Caco-2 (cell line): ENCODE measurements around the gene ATXN1. TPM values are rescaled to one million over a fixed set of nuclear protein-coding genes. Genes with fewer than 3 reads are reported as not detected.
"Not testable (repeated sequence)": the region's sequence is repeated elsewhere in the genome, so short reads cannot be mapped to it uniquely, and the experiment has no call there.

Experiments
- BruUV-seq: library from RNA; stranded (reverse); fragments of 400-500 nt; replicated peaks from 2 replicates; lab custom pipeline; 2021; lab: Mats Ljungman, UMichigan
- CTCF ChIA-PET: fragments of 300-600 bp; sonication (Branson Sonifier 250); formaldehyde crosslinking; loops from one replicate; lab custom pipeline; 2022; ENCODE audit warnings: antibody characterized with exemption; lab: Charles Lee
- POLR2A ChIA-PET: fragments of 300-600 bp; sonication (Branson Sonifier 250); formaldehyde crosslinking; loops from one replicate; lab custom pipeline; 2022; ENCODE audit warnings: antibody characterized with exemption; lab: Charles Lee
- DNase-seq, 2 experiments: peaks; one replicate each; pipeline versions ENCODE4 v3.0.0 to v3.0.0-alpha.2; 2020 to 2022
- H3K27me3 ChIP-seq: replicated peaks from 2 replicates; pipeline ENCODE4 v1.6.0; 2011; ENCODE audit warnings: low read length; ENCODE audit not compliant: control insufficient read depth, insufficient read depth
- H3K36me3 ChIP-seq: 2 replicates; pipeline ENCODE4 v1.5.1; 2011; ENCODE audit warnings: low read length; ENCODE audit not compliant: control insufficient read depth, insufficient read depth
- H3K4me1 ChIP-seq: fragments of 250-450 bp; sonication (Bioruptor Pico); 2 replicates; pipeline ENCODE4 v1.5.1; 2020; ENCODE audit warnings: mild to moderate bottlenecking
- H3K4me3 ChIP-seq: 2 replicates; pipeline ENCODE4 v1.5.1; 2011; ENCODE audit warnings: low read depth, mild to moderate bottlenecking, control low read depth, low read length
- H3K9me3 ChIP-seq: fragments of 250-450 bp; sonication (Bioruptor Pico); 2 replicates; pipeline ENCODE4 v1.5.1; 2020; ENCODE audit warnings: mild to moderate bottlenecking, moderate library complexity
- H3K27ac Mint-ChIP-seq: one replicate; pipeline ENCODE4 v1.8.0; 2022; ENCODE audit warnings: mixed read lengths; ENCODE audit not compliant: unreplicated experiment
- H3K27me3 Mint-ChIP-seq: one replicate; pipeline ENCODE4 v1.8.0; 2022; ENCODE audit warnings: mixed read lengths; ENCODE audit not compliant: insufficient read depth, unreplicated experiment
- H3K36me3 Mint-ChIP-seq: one replicate; pipeline ENCODE4 v1.8.0; 2022; ENCODE audit warnings: mild to moderate bottlenecking, mixed read lengths; ENCODE audit not compliant: insufficient read depth, unreplicated experiment
- H3K4me1 Mint-ChIP-seq: one replicate; pipeline ENCODE4 v1.8.0; 2022; ENCODE audit warnings: low read depth, mixed read lengths; ENCODE audit not compliant: unreplicated experiment
- H3K4me3 Mint-ChIP-seq: one replicate; pipeline ENCODE4 v1.8.0; 2022; ENCODE audit warnings: mild to moderate bottlenecking, moderate library complexity, mixed read lengths; ENCODE audit not compliant: unreplicated experiment
- H3K9me3 Mint-ChIP-seq: one replicate; pipeline ENCODE4 v1.8.0; 2022; ENCODE audit warnings: mixed read lengths; ENCODE audit not compliant: unreplicated experiment
- intact Hi-C: fragments of 100-400 bp; cut with micrococcal nuclease; formaldehyde crosslinking; loops from one replicate; pipeline ENCODE4 v1.10.0; 2022; ENCODE audit not compliant: unreplicated experiment
- total RNA-seq: library from RNA; stranded (reverse); gene quantifications from 2 replicates; pipeline ENCODE4 v1.2.3, GENCODE V29; 2022
- TF ChIP-seq, protein P1 (sequence below), 2 experiments: fragments of 200-600 bp in 1 of 2; IDR thresholded peaks; 1 replicate in 1 of 2; 2 replicates in 1 of 2; pipeline versions ENCODE4 v1.5.1 to v1.8.0; 2011 to 2022; ENCODE audit warnings: antibody characterized with exemption in 1 of 2, control low read depth in 1 of 2, inconsistent platforms in 1 of 2, low read depth in 1 of 2, low read length in 1 of 2, mild to moderate bottlenecking in 1 of 2, moderate library complexity in 1 of 2; ENCODE audit not compliant: insufficient read depth in 1 of 2, severe bottlenecking in 1 of 2, unreplicated experiment in 1 of 2

ATXN1 gene
- total RNA-seq, 1 experiment from 2014 or later, result 14.2 TPM

DNA sequence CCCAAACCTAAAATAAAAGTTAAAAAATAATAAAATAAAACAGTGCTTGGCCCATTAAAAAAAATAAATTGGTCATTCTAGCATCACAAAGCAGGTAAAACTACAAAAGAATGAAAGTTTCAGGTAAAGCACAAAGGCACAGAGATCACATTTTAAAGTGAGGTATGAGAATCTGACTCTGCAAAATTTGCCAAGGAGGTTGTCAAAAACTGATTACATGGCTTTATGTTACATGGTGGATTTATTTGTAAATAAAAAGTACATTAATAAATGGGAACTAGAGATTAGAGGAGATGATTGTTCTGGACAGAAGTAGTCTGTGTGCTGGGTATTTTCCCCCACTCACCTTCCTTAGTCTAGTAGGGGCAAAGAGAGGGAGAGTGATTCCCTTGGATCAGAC lies 24.2 kb upstream of the ATXN1 start:
- intact Hi-C loops, result no loop called here
- no peaks in the 10 kb centered on the region for H3K4me1 ChIP-seq
- ChIA-PET POLR2A (no interaction called here), CTCF (no interaction called here)
- no peak overlapping the region for H3K4me3 Mint-ChIP-seq
- H3K9me3 Mint-ChIP-seq, result no peaks in the 10 kb centered on the region
- no peaks in the 10 kb centered on the region for H3K27me3 ChIP-seq
- no peaks in the 10 kb centered on the region for H3K9me3 ChIP-seq
- H3K27ac Mint-ChIP-seq, result no peak overlapping the region
- H3K36me3 Mint-ChIP-seq, result no peaks in the 10 kb centered on the region
- DNase-seq, result no peak
- no TSS peak for BruUV-seq
- no peak overlapping the region for H3K4me3 ChIP-seq
- H3K4me1 Mint-ChIP-seq, result no peaks in the 10 kb centered on the region
- H3K36me3 ChIP-seq, result no peaks in the 10 kb centered on the region
- TF ChIP-seq, protein P1, sequence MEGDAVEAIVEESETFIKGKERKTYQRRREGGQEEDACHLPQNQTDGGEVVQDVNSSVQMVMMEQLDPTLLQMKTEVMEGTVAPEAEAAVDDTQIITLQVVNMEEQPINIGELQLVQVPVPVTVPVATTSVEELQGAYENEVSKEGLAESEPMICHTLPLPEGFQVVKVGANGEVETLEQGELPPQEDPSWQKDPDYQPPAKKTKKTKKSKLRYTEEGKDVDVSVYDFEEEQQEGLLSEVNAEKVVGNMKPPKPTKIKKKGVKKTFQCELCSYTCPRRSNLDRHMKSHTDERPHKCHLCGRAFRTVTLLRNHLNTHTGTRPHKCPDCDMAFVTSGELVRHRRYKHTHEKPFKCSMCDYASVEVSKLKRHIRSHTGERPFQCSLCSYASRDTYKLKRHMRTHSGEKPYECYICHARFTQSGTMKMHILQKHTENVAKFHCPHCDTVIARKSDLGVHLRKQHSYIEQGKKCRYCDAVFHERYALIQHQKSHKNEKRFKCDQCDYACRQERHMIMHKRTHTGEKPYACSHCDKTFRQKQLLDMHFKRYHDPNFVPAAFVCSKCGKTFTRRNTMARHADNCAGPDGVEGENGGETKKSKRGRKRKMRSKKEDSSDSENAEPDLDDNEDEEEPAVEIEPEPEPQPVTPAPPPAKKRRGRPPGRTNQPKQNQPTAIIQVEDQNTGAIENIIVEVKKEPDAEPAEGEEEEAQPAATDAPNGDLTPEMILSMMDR (IDR thresholded peaks at IDR 0.05; ENCODE audit: insufficient read depth in 1 of 2, low read depth in 1 of 2, low read length in 1 of 2, severe bottlenecking in 1 of 2, unreplicated experiment in 1 of 2), result no peak
- peaks cover 3% of the 10 kb centered on the region for H3K27me3 Mint-ChIP-seq

DNA sequence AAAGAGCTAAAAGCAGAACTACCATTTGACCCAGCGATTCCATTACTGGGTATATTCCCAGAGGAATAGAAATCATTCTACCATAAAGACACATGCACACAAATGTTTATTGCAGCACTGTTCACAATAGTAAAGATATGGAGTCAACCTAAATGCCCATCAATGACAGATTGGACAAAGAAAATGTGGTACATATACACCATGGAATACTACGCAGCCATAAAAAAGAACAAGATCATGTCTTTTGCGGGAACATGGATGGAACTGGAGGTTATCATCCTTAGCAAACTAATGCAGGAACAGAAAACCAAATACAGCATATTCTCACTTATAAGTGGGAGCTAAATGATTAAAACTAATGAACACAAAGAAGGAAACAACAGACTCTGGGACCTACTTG lies 23.7 kb upstream of the ATXN1 start:
- H3K36me3 Mint-ChIP-seq, DNase-seq, POLR2A ChIA-PET, H3K9me3 Mint-ChIP-seq, H3K36me3 ChIP-seq, intact Hi-C loops, H3K4me1 ChIP-seq, H3K27ac Mint-ChIP-seq, H3K4me3 Mint-ChIP-seq, H3K4me3 ChIP-seq, H3K4me1 Mint-ChIP-seq, H3K27me3 Mint-ChIP-seq, CTCF ChIA-PET, H3K27me3 ChIP-seq, BruUV-seq, H3K9me3 ChIP-seq: not testable (repeated sequence)

DNA sequence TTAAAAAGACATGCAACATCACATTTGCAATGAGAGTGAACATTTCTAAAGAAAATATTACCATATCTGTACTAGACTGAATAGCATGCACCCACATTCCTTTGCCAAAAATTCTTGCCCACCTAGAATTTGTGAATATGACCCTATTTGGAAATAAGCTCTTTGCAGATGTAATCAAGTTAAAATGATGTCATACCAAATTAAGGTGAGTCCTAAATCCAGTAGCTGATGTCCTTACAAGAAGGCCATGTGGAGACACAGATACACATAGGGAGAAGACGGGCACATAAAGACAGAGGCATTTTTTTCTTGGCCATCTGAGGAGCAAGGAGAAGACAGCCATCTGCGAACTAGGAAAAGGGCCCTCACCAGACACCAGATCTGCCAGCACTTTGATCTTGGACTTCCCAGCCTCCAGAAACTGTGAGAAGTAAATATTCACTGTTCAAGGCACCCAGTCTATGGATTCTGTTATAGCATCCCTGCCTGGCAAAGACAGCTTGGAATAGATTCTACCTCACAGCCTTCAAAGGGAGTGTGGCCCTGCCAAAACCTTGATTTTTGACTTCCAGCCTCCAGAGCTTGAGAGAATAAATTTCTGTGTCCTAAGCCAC lies 22.8 kb upstream of the ATXN1 start:
- TF ChIP-seq, protein P1 (IDR thresholded peaks at IDR 0.05; ENCODE audit: insufficient read depth in 1 of 2, low read depth in 1 of 2, low read length in 1 of 2, severe bottlenecking in 1 of 2, unreplicated experiment in 1 of 2), result no peak
- Histone ChIP-seq H3K36me3 (no peaks in the 10 kb centered on the region), H3K27me3 (no peaks in the 10 kb centered on the region), H3K4me3 (no peak overlapping the region), H3K9me3 (no peaks in the 10 kb centered on the region), H3K4me1 (no peaks in the 10 kb centered on the region)
- Mint-ChIP-seq H3K4me1 (no peaks in the 10 kb centered on the region), H3K27me3 (peaks cover 3% of the 10 kb centered on the region), H3K36me3 (no peaks in the 10 kb centered on the region), H3K4me3 (no peak overlapping the region), H3K9me3 (no peaks in the 10 kb centered on the region), H3K27ac (no peak overlapping the region)
- ChIA-PET POLR2A (no interaction called here), CTCF (no interaction called here)
- BruUV-seq, result no TSS peak
- intact Hi-C loops, result no loop called here
- DNase-seq, result no peak
